ENCODE data around the gene BDH2.

DNA sequence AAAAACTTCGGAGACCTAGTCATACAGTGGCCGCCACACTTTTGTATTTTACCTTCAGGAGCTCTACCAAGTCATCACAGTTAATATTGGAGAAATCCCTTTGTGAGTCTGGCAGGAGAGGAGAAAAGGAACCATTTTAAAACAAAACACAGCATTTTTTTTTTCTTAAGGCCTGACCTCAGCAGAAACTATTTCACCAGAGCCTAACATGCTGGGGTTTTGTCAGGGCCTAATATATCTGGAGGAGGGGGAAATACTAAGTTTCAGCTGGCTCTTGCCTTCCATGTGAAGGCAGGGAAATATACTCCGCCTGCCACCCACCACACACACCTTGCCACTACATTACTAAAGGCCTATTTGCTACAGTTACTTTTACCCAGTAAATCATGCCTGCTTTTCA is 26.5 kb upstream of the BDH2 start:
- TF ChIP-seq CTCF (IDR thresholded peaks at IDR 0.05; ENCODE audit: low read depth, low read length, poor library complexity, severe bottlenecking): no peak
- TF ChIP-seq EZH2phosphoT487 (IDR thresholded peaks at IDR 0.05; ENCODE audit: borderline replicate concordance, low read length): no peak
